GM10266 (cell line): Measurements from ENCODE around the gene SELE.

Experiments
- DNase-seq: peaks from one replicate; pipeline ENCODE4 v3.0.0; 2012; ENCODE audit errors: extremely low spot score
- TF ChIP-seq, protein P1 (sequence below): IDR thresholded peaks from 2 replicates; pipeline ENCODE4 v1.5.1; 2012; ENCODE audit warnings: mild to moderate bottlenecking, low read depth; ENCODE audit not compliant: control insufficient read depth, insufficient read depth; ENCODE audit errors: missing control alignments

The SELE gene

DNA sequence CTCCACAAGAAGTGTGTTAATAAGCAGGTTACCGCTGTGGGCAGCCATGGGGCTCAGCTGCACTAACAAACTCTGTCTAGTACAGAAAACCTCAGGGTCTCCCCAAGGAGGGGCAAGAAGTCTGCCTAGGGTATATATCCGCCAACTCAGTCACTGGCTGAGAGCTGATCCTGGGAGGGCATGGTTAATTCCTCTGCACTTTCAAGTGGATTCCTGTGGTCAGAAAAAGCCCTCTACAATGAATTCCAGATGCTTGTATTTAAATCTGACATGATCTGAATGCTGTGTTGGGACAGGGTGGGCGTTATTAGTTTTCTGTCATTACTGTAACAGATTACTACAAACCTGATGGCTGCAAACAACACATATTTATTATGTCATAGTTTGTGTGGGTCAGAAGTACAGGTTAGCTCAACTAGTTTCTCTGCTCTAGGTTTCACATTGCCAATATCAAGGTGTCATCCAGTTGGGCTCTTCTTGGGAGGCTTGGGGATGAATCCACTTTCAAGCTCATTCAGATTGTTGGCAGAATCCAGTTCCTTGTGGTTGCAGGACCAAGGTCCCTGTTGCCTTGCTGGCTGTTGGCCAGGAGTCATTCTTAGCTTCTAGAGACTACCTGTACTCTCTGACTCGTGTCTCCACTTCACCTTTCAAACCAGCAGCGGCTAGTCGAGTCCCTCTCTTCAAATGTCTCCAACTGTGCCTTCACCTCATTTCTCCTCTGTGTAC, 8.0 kb upstream of the SELE start:
- DNase-seq = no peak
- TF ChIP-seq, protein P1, sequence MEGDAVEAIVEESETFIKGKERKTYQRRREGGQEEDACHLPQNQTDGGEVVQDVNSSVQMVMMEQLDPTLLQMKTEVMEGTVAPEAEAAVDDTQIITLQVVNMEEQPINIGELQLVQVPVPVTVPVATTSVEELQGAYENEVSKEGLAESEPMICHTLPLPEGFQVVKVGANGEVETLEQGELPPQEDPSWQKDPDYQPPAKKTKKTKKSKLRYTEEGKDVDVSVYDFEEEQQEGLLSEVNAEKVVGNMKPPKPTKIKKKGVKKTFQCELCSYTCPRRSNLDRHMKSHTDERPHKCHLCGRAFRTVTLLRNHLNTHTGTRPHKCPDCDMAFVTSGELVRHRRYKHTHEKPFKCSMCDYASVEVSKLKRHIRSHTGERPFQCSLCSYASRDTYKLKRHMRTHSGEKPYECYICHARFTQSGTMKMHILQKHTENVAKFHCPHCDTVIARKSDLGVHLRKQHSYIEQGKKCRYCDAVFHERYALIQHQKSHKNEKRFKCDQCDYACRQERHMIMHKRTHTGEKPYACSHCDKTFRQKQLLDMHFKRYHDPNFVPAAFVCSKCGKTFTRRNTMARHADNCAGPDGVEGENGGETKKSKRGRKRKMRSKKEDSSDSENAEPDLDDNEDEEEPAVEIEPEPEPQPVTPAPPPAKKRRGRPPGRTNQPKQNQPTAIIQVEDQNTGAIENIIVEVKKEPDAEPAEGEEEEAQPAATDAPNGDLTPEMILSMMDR = no peak

DNA sequence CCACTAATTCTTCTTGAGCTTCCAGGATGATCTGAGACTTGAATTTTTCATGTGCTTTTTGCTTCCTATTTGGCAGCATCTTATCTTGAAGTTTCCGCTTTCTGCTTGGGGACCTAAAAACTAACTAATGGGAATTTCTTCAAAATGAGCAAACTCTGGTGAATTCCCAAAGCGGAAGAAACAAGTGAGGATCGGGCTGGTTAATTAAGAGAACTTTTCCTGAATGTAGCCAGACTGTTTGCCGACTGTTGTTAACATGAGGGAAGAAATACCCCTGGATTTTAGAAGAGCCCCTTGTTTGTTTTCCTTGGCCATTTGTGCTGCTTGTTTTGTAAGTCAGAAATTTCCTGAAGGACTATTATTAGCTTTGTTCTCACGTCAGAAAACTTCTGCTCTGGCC, 6.1 kb upstream of the SELE start:
- DNase-seq = no peak
- TF ChIP-seq, protein P1 = no peak

DNA sequence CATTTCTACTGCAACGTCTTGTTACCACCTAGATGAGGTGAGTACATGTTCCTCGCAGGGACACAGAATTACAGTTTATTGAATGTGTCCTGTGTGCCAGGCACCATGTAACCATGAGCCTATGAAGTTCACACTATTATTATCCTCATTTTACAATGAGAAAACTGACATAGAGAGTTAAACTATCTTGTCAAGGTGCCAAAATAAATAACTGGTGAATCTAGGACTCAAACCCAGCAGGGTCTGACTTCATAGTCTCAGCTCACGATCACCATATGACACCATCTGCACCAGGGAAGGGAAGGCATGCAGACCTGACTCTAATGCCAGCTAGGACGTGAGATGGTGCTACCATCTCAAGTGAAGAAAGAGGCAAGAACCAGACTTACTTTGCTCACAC, 2.4 kb downstream of the SELE start:
- DNase-seq = no peak
- TF ChIP-seq, protein P1 = no peak

DNA sequence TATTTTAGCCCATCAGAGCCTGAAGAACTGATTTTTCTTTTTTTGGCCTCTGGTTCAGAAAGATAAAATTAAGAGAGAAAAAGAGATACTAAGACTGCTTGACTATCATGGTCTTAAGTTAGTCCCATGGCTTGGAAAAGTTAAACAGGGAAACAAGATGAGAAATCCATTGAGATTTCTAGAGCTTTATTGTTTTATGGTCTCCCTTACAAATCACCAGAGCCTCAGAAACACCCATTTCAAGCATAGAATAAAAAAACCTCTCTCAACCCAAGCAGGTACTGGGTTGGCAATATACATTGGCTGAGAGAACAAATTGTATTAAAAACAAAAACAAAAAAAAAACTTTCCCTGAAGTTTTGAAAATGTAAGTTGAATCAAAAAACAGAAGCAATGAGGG, 3.9 kb downstream of the SELE start:
- DNase-seq = no peak
- TF ChIP-seq, protein P1 = no peak

DNA sequence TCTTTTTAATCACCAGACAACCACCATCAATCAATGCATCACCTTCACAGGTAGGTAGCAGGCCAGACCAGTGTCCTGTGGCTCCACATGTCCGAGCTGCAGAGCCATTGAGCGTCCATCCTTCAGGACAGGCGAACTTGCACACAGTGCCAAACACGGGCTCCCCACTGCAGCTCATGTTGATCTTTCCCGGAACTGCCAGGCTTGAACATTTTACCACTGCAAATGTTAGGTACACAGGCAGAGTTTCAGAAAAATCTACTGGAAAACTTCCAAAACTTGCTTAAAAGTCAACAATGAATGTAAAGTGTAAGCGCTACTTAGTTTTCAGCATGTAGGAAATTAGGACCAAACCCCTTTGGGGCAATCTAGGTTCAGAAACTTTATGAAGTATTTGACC, 6.6 kb downstream of the SELE start:
- TF ChIP-seq, protein P1 = no peak
- no peak for DNase-seq

DNA sequence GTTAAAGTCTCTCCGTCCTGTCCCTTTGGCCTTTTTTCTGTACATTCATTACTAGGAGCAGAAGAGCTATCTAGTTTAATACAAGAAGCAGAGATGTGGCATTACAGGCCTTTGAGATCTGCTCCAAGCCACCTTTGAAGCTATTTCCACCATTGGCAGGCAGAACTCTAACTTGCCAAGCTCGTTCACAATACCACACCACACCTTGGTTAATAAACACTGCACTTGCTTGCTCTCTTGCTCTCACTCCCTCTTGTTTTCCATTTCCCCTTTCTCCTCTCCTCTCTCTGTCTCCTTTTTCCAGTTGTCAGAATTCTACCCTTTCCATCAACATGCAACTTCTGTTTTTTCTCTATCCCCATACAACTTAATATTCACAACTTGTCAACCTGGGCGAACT, 7.0 kb downstream of the SELE start:
- TF ChIP-seq, protein P1 = no peak
- DNase-seq = no peak

DNA sequence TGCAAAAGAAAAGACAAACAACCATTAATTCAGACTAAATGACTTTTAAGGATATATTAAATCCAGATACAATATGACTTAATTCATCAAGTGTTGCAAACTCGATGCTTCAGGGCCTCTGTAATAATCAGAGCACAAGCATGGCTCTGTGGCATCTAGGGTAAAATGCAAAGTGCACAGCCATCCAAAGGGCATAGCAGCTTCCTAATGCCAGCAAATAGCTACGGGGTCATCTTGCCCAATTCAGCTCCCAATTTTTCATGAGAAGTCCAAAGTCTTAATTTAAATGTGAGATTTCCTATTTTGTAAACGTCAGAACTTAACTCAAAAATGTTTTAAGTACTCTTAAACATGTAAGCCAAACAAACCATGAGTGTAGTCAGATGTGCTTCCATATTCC, 7.9 kb downstream of the SELE start:
- TF ChIP-seq, protein P1 = no peak
- no peak for DNase-seq
